NCI-H1417 (cell line): ENCODE data around the gene NAPSA.
"Not testable (repeated sequence)": the region's sequence is repeated elsewhere in the genome, so short reads cannot be mapped to it uniquely, and the experiment has no call there.

ENCODE experiments used
- DNase-seq, 3 experiments: peaks; one replicate each; lab custom pipeline; 2025; lab: John Stamatoyannopoulos, UW

The NAPSA gene

DNA sequence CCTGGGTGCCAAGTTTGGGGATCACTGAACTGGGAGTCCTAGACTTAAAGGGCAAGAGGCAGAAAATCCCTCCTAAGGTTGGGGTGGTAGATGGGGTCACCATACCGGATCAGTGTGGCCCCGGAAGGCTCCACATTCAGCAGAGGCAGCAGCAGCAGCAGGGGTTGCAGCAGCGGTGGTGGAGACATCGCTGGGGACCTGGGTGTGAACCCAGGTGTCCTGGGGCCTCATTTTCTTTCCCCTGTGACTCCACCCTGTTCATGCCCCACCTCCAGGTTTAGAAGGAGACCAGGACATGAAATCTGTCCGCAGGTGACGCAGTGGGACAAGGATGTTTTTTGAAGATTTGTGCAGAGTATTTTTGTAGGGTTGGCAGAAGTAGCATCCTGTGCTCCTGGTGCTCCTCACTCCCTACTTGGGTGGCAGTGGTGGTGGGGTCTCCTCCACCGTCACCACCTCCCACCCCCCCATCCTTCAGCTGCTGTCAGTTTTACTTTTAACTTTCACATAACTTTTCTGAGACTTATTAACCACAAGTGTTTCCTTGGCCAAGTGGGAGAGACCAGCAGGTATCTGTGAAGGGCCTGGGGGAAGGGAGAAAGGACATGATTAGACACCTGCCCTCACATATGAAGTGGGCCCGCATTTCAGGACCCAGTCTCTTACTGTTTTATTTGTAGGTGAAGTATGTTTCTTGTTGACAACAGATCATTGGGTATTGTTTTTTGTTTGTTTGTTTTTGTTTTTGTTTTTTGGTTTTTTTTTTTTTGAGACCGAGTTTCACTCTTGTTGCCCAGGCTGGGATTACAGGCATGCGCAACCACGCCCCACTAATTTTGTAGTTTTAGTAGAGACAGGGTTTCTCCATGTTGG is at the start of gene NAPSA:
Gene NAPSA, minus strand, starts transcription at position 206 of the 873 bp plus-strand sequence. Its CDS starts 18 bp downstream, at position 188.
- DNase-seq = no peak

DNA sequence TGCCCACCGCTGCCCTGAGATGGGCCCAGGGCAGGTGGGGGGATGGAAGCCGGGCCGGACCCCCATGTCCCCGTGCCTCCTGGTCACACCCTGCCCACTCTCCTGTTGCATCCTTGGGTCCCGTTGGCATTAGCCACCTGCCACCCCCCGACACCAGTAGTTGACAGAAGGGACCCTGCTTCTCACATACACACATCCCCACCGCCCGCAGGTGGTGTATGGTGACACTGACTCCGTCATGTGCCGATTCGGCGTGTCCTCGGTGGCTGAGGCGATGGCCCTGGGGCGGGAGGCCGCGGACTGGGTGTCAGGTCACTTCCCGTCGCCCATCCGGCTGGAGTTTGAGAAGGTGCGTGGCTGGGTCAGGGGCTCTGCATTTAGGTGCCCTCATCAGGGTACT is 48.1 kb upstream of the NAPSA start:
- DNase-seq = no peak

DNA sequence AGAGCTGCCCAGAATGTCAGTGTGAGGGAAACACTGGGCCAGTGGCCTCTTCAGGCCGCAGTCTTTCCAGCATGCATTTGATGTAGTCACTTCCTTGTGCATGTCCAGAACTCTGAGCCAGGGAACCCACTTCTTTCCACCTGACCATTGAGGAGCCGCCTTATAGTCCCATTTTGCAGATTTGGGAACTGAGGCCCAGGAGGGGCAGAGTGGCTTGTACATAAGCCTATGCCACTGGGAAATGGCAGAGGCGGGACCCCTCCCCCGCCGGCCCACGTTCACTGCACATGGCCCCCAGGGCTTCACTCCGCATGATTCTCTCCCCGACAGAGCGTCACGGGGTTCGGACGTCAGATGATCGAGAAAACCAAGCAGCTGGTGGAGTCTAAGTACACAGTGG is 47.7 kb upstream of the NAPSA start:
- no peak for DNase-seq

GRCh38 chr19:50412419-50412818 is 47.0 kb upstream of the NAPSA start:
- DNase-seq = no peak

DNA sequence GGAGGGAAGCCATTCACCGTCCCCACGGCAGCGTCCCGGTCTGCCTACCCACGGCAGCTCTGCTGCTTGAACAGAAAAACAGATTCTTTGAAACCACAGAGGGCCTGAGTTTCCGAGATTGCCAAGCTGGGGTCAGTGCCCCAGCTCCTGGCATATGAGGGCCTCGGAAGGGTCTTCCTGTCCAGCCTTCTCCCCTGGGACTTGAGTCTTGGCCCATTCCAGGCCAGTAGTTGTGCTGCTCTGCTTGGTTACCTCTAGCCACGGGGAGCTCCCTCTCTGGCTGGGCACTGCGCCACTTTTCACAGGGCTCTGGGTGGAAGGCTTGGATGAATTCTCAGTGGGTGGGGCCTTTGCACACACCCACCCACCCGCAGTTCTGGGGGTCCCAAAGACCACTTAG is 44.7 kb upstream of the NAPSA start:
- no peak for DNase-seq

DNA sequence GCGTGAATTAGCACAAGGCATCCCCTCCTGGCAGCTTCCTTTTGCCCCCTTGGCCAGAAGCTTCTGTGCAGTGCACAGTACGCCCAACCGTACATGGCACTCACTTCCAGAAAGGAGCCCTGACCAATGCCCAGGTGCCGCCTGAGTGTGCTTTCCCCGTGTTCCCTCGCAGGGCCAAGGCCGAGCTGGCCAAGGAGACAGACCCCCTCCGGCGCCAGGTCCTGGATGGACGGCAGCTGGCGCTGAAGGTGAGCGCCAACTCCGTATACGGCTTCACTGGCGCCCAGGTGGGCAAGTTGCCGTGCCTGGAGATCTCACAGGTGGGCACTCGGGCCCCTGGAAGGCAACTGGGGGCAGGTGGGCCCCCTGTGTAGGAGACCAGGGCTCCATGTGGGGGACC is 43.9 kb upstream of the NAPSA start:
- DNase-seq = no peak

DNA sequence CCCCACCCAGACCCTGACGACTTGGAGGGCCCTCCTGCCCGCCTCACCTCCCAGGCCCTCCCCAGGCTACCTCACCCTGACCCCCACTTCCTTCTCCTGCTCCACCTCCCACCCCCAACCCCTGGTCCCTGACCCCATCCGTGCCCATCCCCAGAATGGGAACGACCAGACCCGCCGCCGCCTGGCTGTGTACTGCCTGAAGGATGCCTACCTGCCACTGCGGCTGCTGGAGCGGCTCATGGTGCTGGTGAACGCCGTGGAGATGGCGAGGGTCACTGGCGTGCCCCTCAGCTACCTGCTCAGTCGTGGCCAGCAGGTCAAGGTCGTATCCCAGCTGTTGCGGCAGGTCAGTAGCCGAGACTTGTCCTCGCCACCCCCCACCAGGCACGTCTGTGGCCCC is 41.4 kb upstream of the NAPSA start:
- DNase-seq = no peak

GRCh38 chr19:50406156-50406820 is 40.8 kb upstream of the NAPSA start:
- no peak for DNase-seq

GRCh38 chr19:50402544-50403301 is 37.3 kb upstream of the NAPSA start:
- DNase-seq = no peak

DNA sequence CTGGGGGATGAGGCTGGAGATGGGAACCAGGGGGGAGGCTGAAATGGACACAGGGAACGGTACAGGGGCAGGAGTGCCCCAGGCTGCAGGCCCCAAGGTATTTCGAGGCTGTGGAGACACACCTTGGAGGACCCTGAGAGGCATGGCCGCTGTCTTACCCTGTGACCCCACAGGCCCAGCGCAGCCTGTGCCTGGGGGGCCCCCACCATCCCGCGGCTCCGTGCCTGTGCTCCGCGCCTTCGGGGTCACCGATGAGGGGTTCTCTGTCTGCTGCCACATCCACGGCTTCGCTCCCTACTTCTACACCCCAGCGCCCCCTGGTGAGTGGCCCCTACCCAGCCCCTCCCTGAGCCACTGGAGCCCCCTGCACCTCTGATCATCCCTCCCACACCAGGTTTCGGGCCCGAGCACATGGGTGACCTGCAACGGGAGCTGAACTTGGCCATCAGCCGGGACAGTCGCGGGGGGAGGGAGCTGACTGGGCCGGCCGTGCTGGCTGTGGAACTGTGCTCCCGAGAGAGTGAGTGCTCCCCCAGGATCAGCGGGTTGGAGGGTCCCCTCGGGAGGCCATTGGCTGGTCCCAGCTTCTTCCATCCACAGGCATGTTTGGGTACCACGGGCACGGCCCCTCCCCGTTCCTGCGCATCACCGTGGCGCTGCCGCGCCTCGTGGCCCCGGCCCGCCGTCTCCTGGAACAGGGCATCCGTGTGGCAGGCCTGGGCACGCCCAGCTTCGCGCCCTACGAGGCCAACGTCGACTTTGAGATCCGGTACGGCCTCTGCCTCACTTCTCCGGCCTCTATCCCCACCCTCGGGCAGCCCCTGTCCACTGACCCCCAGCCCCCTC is 36.4 kb upstream of the NAPSA start:
- DNase-seq = no peak

GRCh38 chr19:50399368-50399745 is 33.9 kb upstream of the NAPSA start:
- no peak for DNase-seq

- DNase-seq = no peak
Observed at GRCh38 chr19:50398675-50399367, 33.4 kb upstream of the NAPSA start.

DNA sequence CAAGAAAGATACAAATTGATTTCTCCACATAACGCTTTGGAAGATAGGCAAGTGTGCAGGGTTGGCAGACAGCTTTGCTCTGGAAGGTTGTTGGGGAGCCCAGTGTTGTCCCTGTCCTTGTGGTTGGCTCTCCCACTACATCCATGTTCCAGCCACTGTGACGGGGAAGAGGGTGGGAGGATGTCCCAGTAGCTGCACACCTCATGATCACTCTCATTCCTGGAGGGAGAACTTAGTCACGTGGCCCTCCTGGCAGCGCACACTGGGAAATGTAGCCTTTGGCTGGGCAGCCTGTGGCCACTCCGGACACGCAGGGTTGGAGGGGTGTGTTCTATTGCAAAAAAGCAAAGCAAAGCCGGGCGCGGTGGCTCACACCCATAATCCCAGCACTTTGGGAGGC is 28.6 kb upstream of the NAPSA start:
- no peak for DNase-seq

DNA sequence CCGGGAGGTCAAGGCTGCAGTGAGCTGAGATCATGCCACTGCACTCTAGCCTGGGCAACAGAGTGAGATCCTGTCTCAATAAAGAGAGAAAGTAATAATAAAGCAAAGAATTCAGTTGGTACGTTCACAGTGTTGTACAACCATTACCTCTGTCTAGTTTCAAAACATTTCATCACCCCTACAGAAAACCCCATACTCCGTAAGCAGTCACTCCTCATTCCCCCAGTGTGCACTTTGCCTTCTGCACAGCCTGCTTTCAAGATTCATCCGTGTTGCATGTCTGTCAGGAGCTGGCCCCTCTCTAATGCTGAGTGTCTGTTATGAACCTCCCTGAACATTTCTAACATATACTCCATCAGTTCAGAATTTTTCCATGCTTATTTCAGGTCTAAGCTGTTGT is 28.1 kb upstream of the NAPSA start:
- no peak for DNase-seq

DNA sequence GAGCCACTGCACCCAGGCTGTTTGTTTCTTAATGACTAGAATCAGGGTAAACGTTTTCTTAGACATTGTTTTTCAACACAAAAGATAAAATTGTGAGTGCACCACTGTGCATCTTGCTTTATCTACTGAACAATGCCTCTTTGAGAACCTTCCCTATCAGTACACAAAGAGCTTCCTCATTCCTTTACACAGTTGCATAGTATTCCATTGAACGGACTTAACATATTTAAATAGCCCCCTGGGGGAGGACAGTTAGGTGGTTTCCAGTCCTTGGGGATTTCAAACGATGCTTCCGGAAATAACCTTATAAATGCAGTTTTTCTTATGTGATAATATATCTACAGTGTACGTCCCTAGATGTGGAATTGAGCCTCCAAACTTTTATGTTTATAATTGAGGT is 27.3 kb upstream of the NAPSA start:
- DNase-seq = no peak

DNA sequence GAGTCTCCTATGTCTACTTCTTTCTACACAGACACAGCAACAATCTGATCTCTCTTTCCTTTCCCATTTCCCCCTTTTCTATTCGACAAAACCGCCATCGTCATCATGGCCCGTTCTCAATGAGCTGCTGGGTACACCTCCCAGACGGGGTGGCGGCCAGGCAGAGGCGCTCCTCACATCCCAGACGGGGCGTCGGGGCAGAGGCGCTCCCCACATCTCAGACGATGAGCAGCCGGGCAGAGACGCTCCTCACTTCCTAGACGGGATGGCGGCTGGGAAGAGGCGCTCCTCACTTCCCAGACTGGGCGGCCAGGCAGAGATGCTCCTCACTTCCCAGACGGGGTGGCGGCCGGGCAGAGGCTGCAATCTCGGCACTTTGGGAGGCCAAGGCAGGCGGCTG is 25.5 kb upstream of the NAPSA start:
- DNase-seq = not testable (repeated sequence)

DNA sequence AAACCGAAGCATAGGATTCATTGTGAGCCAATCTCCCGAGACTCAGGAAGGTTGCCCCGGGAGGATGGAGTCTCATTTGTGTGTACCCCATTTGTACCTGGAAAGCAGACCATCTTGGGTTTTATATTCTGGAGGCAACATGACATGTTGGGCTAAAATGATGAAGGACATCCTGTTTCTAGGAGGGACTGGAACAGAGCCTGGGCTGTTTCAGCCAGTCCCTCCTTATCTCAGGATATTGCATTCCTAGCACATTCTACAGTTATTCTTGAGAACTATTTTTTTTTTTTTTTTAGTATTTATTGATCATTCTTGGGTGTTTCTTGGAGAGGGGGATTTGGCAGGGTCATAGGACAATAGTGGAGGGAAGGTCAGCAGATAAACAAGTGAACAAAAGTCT is 24.9 kb upstream of the NAPSA start:
- DNase-seq = not testable (repeated sequence)

- DNase-seq = no peak
Observed at GRCh38 chr19:50387868-50388245, 22.4 kb upstream of the NAPSA start.

GRCh38 chr19:50387176-50387867 is 21.9 kb upstream of the NAPSA start:
- no peak for DNase-seq

- DNase-seq = no peak
Observed at GRCh38 chr19:50384685-50385535, 19.5 kb upstream of the NAPSA start.
